PC-3 (cell line): Measurements from ENCODE around the gene C1orf210. TPM values are rescaled to one million over a fixed set of nuclear protein-coding genes. Genes with fewer than 3 reads are reported as not detected.

Experiments used
- ATAC-seq: fragments of 200-7000 bp; cut with Tn5 transposase; 2 replicates; pipeline ENCODE4 v1.9.1; 2020; ENCODE audit warnings: mild to moderate bottlenecking, moderate library complexity
- BruUV-seq: library from RNA; stranded (reverse); fragments of 400-500 nt; replicated peaks from 2 replicates; lab custom pipeline; 2021; lab: Mats Ljungman, UMichigan
- CTCF ChIA-PET: fragments of 300-600 bp; sonication (Branson Sonifier 250); formaldehyde crosslinking; loops from one replicate; lab custom pipeline; 2022; ENCODE audit warnings: antibody characterized with exemption; lab: Charles Lee
- POLR2A ChIA-PET: fragments of 300-600 bp; sonication (Branson Sonifier 250); formaldehyde crosslinking; loops from one replicate; lab custom pipeline; 2022; ENCODE audit warnings: antibody characterized with exemption; ENCODE audit not compliant: unreplicated experiment; lab: Charles Lee
- DNase-seq: peaks from one replicate; pipeline ENCODE4 v3.0.0-alpha.2; 2015
- H2AFZ ChIP-seq: fragments of 300-600 bp; sonication (generic); 2 replicates; pipeline ENCODE4 v1.6.0; 2016; ENCODE audit warnings: antibody characterized with exemption, low read length
- H3F3A ChIP-seq: fragments of 300-600 bp; sonication (generic); one replicate; pipeline ENCODE4 v1.6.0; 2017; ENCODE audit warnings: antibody characterized with exemption, low read length, control low read depth, mild to moderate bottlenecking; ENCODE audit not compliant: unreplicated experiment
- H3K27ac ChIP-seq: fragments of 300-600 bp; sonication (generic); 2 replicates; pipeline ENCODE4 v1.5.1; 2016; ENCODE audit warnings: mild to moderate bottlenecking, low read length
- H3K27me3 ChIP-seq: fragments of 300-600 bp; sonication (generic); 2 replicates; pipeline ENCODE4 v1.6.1; 2016; ENCODE audit warnings: low read length, mixed read lengths
- H3K36me3 ChIP-seq: fragments of 300-600 bp; sonication (generic); 2 replicates; pipeline ENCODE4 v1.6.1; 2016; ENCODE audit warnings: low read depth, mixed run types, low read length, mixed read lengths
- H3K4me1 ChIP-seq: fragments of 300-600 bp; sonication (generic); 2 replicates; pipeline ENCODE4 v1.5.1; 2016; ENCODE audit warnings: low read length; ENCODE audit not compliant: insufficient read depth
- H3K4me2 ChIP-seq: fragments of 300-600 bp; sonication (generic); 2 replicates; pipeline ENCODE4 v1.6.0; 2016; ENCODE audit warnings: low read length
- H3K4me3 ChIP-seq: fragments of 300-600 bp; sonication (generic); 2 replicates; pipeline ENCODE4 v1.5.1; 2016; ENCODE audit warnings: mild to moderate bottlenecking, low read length, mixed read lengths
- H3K79me2 ChIP-seq: fragments of 300-600 bp; sonication (generic); 2 replicates; pipeline ENCODE4 v1.6.1; 2017; ENCODE audit warnings: low read length, mixed read lengths
- H3K9ac ChIP-seq: fragments of 300-600 bp; sonication (generic); 2 replicates; pipeline ENCODE4 v1.6.0; 2016; ENCODE audit warnings: mild to moderate bottlenecking, low read length
- H3K9me2 ChIP-seq: fragments of 300-600 bp; sonication (generic); replicated peaks from 2 replicates; pipeline ENCODE4 v1.6.1; 2016; ENCODE audit warnings: mixed run types, low read length, mixed read lengths
- H3K9me3 ChIP-seq: fragments of 300-600 bp; sonication (generic); 2 replicates; pipeline ENCODE4 v1.6.1; 2016; ENCODE audit warnings: low read length, mixed read lengths
- H4K20me1 ChIP-seq: fragments of 300-600 bp; sonication (generic); 2 replicates; pipeline ENCODE4 v1.6.1; 2016; ENCODE audit warnings: low read length, mixed read lengths
- CTCF ChIP-seq: fragments of 300-600 bp; sonication (generic); conservative IDR thresholded peaks from 2 replicates; pipeline ENCODE4 v1.5.1; 2017; ENCODE audit warnings: antibody characterized with exemption, low read depth, mild to moderate bottlenecking, low read length
- EZH2 ChIP-seq: fragments of 300-600 bp; sonication (generic); IDR thresholded peaks from one replicate; pipeline ENCODE4 v1.6.1; 2017; ENCODE audit warnings: antibody characterized with exemption, mild to moderate bottlenecking, low read length; ENCODE audit not compliant: unreplicated experiment
- EZH2phosphoT487 ChIP-seq: fragments of 300-600 bp; sonication (generic); IDR thresholded peaks from 2 replicates; pipeline ENCODE4 v1.6.1; 2018; ENCODE audit warnings: mild to moderate bottlenecking, antibody characterized with exemption, low read length, borderline replicate concordance
- intact Hi-C: fragments of 100-400 bp; cut with micrococcal nuclease; formaldehyde crosslinking; loops from 2 replicates; pipeline ENCODE4 v1.9.0; 2023
- total RNA-seq: library from RNA; depleted of rRNA; stranded (reverse); fragments of >200 nt; gene quantifications from 2 replicates; pipeline ENCODE4 v1.2.3, GENCODE V29; 2014

The C1orf210 gene
- total RNA-seq, 1 experiment from 2014 or later: 17.8 TPM

GRCh38 chr1:43272576-43273571 lies 12.5 kb downstream of the C1orf210 start:
- Histone ChIP-seq H4K20me1 (no peaks in the 10 kb centered on the region), H3K4me3 (no peak overlapping the region), H3K9me2 (no peaks in the 10 kb centered on the region), H3K4me2 (no peak overlapping the region), H3F3A (no peaks in the 10 kb centered on the region), H2AFZ (no peak overlapping the region), H3K36me3 (no peaks in the 10 kb centered on the region), H3K27me3 (no peaks in the 10 kb centered on the region), H3K79me2 (no peaks in the 10 kb centered on the region), H3K4me1 (peaks cover 16% of the 10 kb centered on the region), H3K27ac (no peak overlapping the region), H3K9ac (no peak overlapping the region), H3K9me3 (no peaks in the 10 kb centered on the region)
- ATAC-seq (no peak), DNase-seq (no peak)
- BruUV-seq: no TSS peak
- POLR2A ChIA-PET: no interaction called here
- TF ChIP-seq CTCF: no peak
- TF ChIP-seq EZH2phosphoT487: no peak
- no peak for TF ChIP-seq EZH2
- intact Hi-C loops: no loop called here
- CTCF ChIA-PET: no interaction called here

- ChIA-PET CTCF (no interaction called here), POLR2A (no interaction called here)
- H3K4me2 ChIP-seq: no peak overlapping the region
- no peaks in the 10 kb centered on the region for H3F3A ChIP-seq
- BruUV-seq: no TSS peak
- no peaks in the 10 kb centered on the region for H3K27me3 ChIP-seq
- no peak overlapping the region for H3K9ac ChIP-seq
- TF ChIP-seq EZH2 (no peak), EZH2phosphoT487 (no peak), CTCF (no peak)
- no peaks in the 10 kb centered on the region for H3K36me3 ChIP-seq
- intact Hi-C loops: no loop called here
- no peaks in the 10 kb centered on the region for H3K9me2 ChIP-seq
- H3K27ac ChIP-seq: no peak overlapping the region
- no peak overlapping the region for H3K4me3 ChIP-seq
- no peaks in the 10 kb centered on the region for H3K9me3 ChIP-seq
- DNase-seq: no peak
- H3K79me2 ChIP-seq: no peaks in the 10 kb centered on the region
- H4K20me1 ChIP-seq: no peaks in the 10 kb centered on the region
- peaks cover 16% of the 10 kb centered on the region for H3K4me1 ChIP-seq
- H2AFZ ChIP-seq: no peak overlapping the region
- no peak for ATAC-seq
Observed at GRCh38 chr1:43272161-43272560, 13.2 kb downstream of the C1orf210 start.
